ENCODE measurements around the gene UNC13B.

Gene UNC13B

GRCh38 chr9:35424356-35425352, 262.8 kb downstream of the UNC13B start:
- H3K4me1 Mint-ChIP-seq: no peaks in the 10 kb centered on the region
- H3K36me3 Mint-ChIP-seq (ENCODE audit: insufficient read depth): no peaks in the 10 kb centered on the region
- peaks cover 94% of the 10 kb centered on the region for H3K27me3 Mint-ChIP-seq
- H3K27ac Mint-ChIP-seq (ENCODE audit: low read depth): no peak overlapping the region
- DNase-seq (ENCODE audit: low spot score in 2 of 2) (no peak), ATAC-seq (replicated peaks; ENCODE audit: extremely low read depth, poor library complexity, severe bottlenecking) (no peak)
- peaks cover 11% of the 10 kb centered on the region for H3K9me3 Mint-ChIP-seq
- H3K4me3 Mint-ChIP-seq: no peak overlapping the region

DNA sequence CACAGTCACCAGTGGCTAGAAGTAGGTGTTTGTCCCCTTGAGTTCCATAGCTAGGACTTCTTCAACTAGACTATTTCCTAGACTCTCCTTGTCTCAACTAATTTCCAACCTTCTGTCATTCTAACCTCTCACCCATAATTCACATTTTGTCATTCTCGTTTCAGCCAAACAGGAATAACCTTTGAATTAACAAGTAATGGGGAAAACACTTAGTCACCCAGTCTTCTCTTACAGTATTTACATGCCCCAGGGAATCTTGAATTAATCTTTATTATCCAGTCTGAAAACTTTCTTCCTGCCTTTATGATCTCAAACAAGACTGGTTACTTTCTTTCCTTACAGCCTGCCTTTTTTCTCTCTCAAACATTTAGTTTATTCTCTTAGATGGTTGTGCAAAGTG, 264.8 kb downstream of the UNC13B start:
- Mint-ChIP-seq H3K4me1 (no peaks in the 10 kb centered on the region), H3K27ac (ENCODE audit: low read depth) (no peak overlapping the region), H3K9me3 (peaks cover 11% of the 10 kb centered on the region), H3K36me3 (ENCODE audit: insufficient read depth) (no peaks in the 10 kb centered on the region), H3K27me3 (peaks cover 87% of the 10 kb centered on the region), H3K4me3 (no peak overlapping the region)
- no peak for ATAC-seq (replicated peaks; ENCODE audit: extremely low read depth, poor library complexity, severe bottlenecking)
- DNase-seq (ENCODE audit: low spot score in 2 of 2): no peak

DNA sequence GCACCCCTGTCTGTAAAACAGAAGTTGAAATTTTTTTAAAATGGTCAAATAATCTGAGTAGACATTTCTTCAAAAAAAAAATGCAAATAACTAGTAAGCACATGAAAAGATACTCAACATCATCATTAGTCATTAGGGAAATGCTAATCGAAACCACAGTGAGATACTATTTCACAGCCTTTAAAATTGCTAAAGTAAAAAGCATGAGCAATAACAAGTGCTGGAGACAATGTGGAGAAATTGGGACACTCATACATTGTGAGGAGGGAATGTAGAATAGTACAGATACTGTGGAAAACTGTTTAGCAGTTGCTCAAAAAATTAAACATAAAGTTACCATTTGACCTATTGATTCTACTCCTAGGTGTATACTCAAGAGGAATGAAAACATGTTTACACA, 269.7 kb downstream of the UNC13B start:
- Mint-ChIP-seq H3K36me3 (ENCODE audit: insufficient read depth) (no peaks in the 10 kb centered on the region), H3K27me3 (peaks cover 56% of the 10 kb centered on the region), H3K4me1 (no peaks in the 10 kb centered on the region), H3K27ac (ENCODE audit: low read depth) (no peak overlapping the region), H3K9me3 (peaks cover 11% of the 10 kb centered on the region), H3K4me3 (no peak overlapping the region)
- DNase-seq (ENCODE audit: low spot score in 2 of 2) (no peak), ATAC-seq (replicated peaks; ENCODE audit: extremely low read depth, poor library complexity, severe bottlenecking) (no peak)

- Mint-ChIP-seq H3K4me3 (no peak overlapping the region), H3K27ac (ENCODE audit: low read depth) (no peak overlapping the region)
Observed at GRCh38 chr9:35432076-35432475, 270.3 kb downstream of the UNC13B start.

GRCh38 chr9:35436933-35437332, 275.1 kb downstream of the UNC13B start:
- H3K4me3 Mint-ChIP-seq: no peak overlapping the region
- DNase-seq (ENCODE audit: low spot score in 2 of 2): no peak
- H3K27ac Mint-ChIP-seq (ENCODE audit: low read depth): no peak overlapping the region
- H3K36me3 Mint-ChIP-seq (ENCODE audit: insufficient read depth): no peaks in the 10 kb centered on the region
- no peaks in the 10 kb centered on the region for H3K9me3 Mint-ChIP-seq
- H3K27me3 Mint-ChIP-seq: peaks cover 9% of the 10 kb centered on the region
- ATAC-seq (replicated peaks; ENCODE audit: extremely low read depth, poor library complexity, severe bottlenecking): no peak
- H3K4me1 Mint-ChIP-seq: no peaks in the 10 kb centered on the region

More at GRCh38 chr9:35432076-35432475, 270.3 kb downstream of the UNC13B start:
- H3K9me3 Mint-ChIP-seq: peaks cover 11% of the 10 kb centered on the region
- no peak for DNase-seq (ENCODE audit: low spot score in 2 of 2)
- H3K36me3 Mint-ChIP-seq (ENCODE audit: insufficient read depth): no peaks in the 10 kb centered on the region
- no peak for ATAC-seq (replicated peaks; ENCODE audit: extremely low read depth, poor library complexity, severe bottlenecking)
- H3K27me3 Mint-ChIP-seq: peaks cover 50% of the 10 kb centered on the region
- H3K4me1 Mint-ChIP-seq: no peaks in the 10 kb centered on the region

- Mint-ChIP-seq H3K27ac (ENCODE audit: low read depth) (no peak overlapping the region), H3K36me3 (ENCODE audit: insufficient read depth) (no peaks in the 10 kb centered on the region), H3K27me3 (peaks cover 53% of the 10 kb centered on the region), H3K4me3 (no peak overlapping the region), H3K4me1 (no peaks in the 10 kb centered on the region), H3K9me3 (no peaks in the 10 kb centered on the region)
- ATAC-seq (replicated peaks; ENCODE audit: extremely low read depth, poor library complexity, severe bottlenecking) (no peak), DNase-seq (ENCODE audit: low spot score in 2 of 2) (no peak)
Observed at GRCh38 chr9:35446012-35446411, 284.2 kb downstream of the UNC13B start.

GRCh38 chr9:35448496-35448895, 286.7 kb downstream of the UNC13B start:
- Mint-ChIP-seq H3K9me3 (no peaks in the 10 kb centered on the region), H3K4me1 (no peaks in the 10 kb centered on the region), H3K27ac (ENCODE audit: low read depth) (no peak overlapping the region), H3K36me3 (ENCODE audit: insufficient read depth) (no peaks in the 10 kb centered on the region), H3K4me3 (no peak overlapping the region), H3K27me3 (peaks cover 78% of the 10 kb centered on the region)
- no peak for ATAC-seq (replicated peaks; ENCODE audit: extremely low read depth, poor library complexity, severe bottlenecking)
- no peak for DNase-seq (ENCODE audit: low spot score in 2 of 2)

GRCh38 chr9:35452481-35452880, 290.7 kb downstream of the UNC13B start:
- peaks cover 88% of the 10 kb centered on the region for H3K27me3 Mint-ChIP-seq
- no peak for DNase-seq (ENCODE audit: low spot score in 2 of 2)

DNA sequence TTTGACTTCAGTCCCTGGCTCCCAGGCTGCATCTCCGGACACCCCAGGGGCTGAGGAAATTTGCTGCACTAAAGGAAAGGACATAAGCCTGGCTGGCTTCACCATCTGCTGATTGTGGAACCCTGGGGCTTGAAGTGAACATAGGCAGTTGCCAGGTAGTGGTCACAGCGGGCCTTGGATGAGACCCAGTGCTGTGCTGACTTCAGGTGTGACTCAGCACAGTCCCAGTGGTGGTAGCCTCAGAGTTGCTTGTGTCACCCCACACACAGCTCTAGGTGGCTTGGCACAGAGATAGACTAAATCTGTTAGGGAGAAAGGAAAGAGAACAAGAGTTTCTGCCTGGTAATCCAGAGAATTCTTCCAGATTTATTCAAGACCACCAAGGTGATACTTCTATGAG, 292.0 kb downstream of the UNC13B start:
- ATAC-seq (replicated peaks; ENCODE audit: extremely low read depth, poor library complexity, severe bottlenecking): no peak
- peaks cover 6% of the 10 kb centered on the region for H3K9me3 Mint-ChIP-seq
- H3K27ac Mint-ChIP-seq (ENCODE audit: low read depth): no peak overlapping the region
- DNase-seq (ENCODE audit: low spot score in 2 of 2): no peak
- peaks cover 87% of the 10 kb centered on the region for H3K27me3 Mint-ChIP-seq
- no peaks in the 10 kb centered on the region for H3K4me1 Mint-ChIP-seq
- H3K36me3 Mint-ChIP-seq (ENCODE audit: insufficient read depth): no peaks in the 10 kb centered on the region
- no peak overlapping the region for H3K4me3 Mint-ChIP-seq

More at GRCh38 chr9:35452481-35452880, 290.7 kb downstream of the UNC13B start:
- Mint-ChIP-seq H3K4me1 (no peaks in the 10 kb centered on the region), H3K9me3 (peaks cover 6% of the 10 kb centered on the region), H3K4me3 (no peak overlapping the region), H3K27ac (ENCODE audit: low read depth) (no peak overlapping the region), H3K36me3 (ENCODE audit: insufficient read depth) (no peaks in the 10 kb centered on the region)
- ATAC-seq (replicated peaks; ENCODE audit: extremely low read depth, poor library complexity, severe bottlenecking): no peak

Data from central memory CD8-positive, alpha-beta T cell (primary cell).